DMS114 treated with DMSO at 0.1 percent for 48 hours (cell line): ENCODE data around the gene CALCB.

Experiments
- DNase-seq: peaks from one replicate; lab custom pipeline; 2025; ENCODE audit not compliant: unreplicated experiment; lab: John Stamatoyannopoulos, UW

Gene CALCB

DNA sequence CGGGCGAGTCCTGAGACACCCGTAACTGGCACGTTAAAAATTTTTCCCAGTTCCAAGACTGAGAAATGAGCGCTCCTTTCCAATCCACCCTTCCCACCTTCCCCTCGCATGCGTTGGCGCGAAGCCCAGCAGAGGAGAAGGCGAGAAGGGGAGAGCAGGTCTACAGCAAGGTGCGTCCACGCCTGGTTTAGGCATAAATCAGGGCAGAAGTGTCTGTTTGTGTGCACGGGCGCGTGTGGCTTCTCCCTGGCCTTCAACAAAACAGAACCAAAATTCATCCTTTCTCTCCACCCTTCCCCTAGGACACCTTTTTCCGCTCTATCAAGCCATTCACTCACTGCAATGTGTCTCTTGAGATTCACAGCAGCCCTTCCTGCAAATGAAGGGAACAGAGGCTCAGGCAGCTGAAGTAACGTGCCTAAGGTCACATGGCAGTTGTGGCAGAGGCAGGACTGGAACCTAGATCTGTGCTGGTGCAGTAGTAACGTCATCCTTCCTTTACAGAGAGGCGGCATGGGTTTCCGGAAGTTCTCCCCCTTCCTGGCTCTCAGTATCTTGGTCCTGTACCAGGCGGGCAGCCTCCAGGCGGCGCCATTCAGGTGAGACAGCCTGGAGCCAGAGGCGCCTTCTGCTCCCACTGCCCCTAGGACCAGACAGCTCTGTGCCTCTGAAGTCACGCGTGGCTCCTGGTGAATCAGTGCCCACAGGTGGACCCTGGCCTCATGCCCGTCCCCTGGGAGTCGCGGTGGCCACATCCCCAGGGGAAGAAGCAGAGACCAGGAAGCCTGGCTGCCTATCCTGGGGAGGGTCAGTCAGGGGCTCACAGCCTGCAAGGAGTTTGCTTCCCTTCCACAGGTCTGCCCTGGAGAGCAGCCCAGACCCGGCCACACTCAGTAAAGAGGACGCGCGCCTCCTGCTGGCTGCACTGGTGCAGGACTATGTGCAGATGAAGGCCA is 1.1 kb downstream of the CALCB start:
- peak; percentile 29 for DNase-seq

DNA sequence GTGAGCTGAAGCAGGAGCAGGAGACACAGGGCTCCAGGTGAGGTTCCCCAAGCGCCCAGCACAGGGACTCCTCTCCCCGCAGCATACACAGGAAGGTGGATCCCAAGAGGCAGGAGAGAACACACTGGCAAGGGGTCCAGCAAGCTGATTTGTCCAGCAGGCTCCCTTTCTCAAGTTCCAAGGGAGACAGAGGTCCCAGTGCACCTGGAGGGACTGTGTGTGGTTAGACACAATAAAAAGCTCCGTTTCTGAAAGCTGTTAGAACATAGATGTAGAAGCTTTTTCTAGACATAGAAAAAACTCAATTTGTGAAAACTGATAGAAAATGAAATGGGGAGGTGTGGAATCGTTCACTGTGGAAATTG is 1.8 kb downstream of the CALCB start:
- no peak for DNase-seq

DNA sequence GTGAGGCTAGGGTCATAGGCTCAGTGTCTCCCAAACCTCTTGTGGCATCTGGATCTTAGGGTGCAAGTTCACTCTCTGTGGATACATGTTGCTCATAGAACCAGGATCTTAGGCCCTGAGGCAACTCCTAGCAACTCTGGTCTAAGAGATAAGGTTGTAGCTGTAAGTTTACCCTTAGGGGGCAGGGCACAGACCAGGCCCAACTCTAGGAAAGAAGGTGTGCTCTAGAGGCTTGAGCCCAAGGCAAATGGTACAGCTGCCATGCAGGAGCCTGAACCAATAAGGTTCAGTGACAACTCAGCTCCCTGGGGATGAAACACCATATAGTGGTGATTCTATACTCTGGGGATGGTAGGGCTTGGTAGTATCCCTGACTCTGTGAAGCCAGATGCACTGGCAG is 17.8 kb downstream of the CALCB start:
- no peak for DNase-seq

DNA sequence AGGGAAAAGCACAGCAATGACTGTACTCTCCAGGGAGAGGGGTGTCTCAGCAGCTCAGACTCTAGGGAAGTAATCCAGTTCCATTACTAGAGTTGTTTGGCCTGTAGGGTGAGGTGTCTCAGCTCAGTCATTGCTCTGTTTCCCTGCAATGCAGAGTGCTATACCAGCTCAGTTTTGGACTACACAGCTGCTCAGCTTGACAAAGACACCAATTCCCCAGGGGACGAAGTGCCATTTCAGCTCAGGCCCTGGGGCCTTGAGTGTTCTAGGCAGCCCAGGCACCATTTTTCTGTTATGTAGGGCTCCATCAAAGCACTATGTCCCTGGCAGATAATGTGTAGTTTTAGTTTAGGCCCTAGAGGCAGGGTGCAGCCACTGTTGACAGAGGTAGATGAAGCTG is 18.2 kb downstream of the CALCB start:
- no peak for DNase-seq

DNA sequence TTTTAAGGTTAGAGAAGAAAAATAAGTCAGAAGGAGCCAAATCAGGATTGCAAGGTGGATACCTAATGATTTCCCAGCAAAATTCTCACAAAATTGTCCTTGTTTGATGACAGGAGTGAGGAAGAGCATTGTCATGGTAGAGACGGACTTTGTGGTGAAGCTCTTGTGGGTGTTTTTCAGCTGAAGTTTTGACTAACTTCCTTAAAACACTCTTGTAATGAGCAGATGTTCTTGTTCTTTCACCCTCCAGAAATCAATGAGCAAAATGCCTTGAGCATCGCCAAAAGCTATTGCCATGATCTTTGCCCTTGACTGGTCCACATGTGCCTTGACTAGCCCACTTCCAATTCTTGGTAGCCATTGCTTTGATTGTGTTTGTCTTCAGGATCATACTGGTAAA is 20.0 kb downstream of the CALCB start:
- DNase-seq = no peak

DNA sequence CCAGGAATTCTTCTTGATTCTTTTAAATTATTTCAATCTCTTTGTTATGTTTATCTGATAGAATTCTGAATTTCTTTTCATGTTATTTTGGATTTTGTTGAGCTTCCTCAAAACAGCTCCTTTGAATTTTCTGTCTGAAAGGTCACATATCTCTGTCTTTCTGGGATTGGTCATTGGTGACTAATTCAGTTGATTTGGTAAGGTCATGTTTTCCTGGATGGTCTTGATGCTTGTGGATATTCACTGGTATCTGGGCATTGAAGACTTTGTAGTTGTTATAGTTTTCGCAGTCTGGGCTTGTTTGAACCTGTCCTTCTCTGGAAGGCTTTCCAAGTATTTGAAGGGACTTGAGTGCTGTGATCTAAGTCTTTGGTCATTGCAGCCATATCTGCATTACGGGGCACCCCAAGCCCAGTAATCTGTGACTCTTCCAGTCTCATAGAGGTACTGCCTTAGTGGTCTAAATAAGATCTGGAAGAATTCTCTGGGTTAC is 22.4 kb downstream of the CALCB start:
- DNase-seq = no peak

DNA sequence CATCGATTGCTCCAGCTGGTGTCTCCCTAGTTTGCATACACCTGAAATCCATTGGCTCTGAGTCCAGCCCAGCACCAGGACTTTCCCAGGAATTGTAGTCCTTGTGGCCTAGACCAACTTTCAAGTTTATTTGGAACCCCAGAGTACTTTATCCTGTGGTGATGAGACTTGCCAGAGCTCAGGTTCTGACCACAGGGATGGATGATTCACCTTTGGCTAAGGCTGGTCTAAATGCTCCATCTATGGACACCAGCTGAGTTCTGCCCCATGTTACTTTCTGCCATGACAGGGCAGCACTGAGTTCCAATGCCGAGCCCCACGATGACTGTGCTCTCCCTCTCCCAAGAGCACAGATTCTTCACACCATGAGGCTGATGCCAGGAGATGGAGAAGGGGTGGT is 24.0 kb downstream of the CALCB start:
- DNase-seq = no peak

DNA sequence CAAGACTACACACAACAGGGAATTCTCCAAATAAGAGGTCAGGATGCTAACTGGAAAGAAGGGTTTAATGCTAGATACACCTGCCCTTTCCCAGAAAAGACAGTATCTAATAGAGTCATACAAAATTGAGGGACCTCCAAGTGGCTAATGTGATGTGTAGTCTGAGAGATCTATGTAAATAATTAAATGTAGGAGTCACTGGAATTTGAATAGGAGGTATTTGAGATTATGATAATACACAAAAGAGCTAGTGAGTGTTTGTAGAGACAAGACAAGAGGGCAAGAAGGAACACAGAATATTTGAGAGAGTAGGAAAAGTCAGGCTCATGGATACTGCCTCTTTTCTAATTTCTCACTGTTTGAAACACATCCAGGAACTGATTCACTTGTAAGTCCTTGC is 25.9 kb downstream of the CALCB start:
- DNase-seq = no peak

DNA sequence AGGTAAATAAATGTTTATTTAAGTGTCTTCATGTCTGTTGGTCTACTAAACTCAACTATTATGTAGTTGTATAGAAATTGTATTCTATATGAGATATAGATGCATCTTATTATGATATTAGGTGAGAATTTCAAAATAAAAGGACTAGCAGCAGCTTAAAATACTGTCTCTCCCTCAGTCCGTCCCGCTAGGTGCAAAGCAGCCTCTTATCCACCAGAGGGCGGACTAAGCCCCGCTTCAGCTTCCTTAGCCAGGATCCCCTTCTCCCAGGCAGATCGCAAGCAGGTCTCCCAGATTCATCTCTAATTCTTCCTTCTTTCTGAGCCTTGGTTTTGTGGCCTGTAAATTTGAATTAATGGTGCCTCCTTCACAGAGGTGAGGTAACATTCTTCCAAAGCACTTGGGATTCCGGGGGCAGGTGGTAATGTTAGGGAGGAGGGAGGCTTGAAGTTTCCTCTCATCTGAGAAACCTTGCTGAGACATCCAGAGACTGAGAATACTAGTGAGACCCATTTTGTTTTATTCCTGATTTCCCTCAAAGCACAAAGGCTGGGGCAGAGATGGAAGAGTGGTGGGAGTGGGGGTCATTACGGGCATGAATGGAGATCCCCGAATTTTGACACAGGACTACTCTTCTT is 27.8 kb downstream of the CALCB start:
- peak; percentile 31 for DNase-seq

DNA sequence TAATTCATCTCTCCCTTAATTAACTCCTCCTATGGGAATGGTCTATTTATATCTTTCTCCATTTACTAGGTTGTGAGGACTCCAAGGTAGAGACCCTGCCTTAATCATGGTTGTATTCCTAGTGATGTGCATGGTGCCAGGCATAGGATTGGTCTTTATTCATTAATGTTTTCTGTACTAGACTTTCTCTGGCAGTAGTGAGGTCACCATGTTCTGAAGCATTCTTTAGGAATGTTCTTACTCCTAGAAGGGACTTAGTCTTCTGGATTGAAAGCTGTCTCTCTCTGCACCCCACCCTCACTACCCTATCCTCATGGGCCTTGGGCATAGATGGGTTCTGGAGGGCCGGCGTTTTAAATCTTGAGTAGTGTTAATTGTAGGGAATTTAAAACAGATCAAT is 30.8 kb downstream of the CALCB start:
- DNase-seq = no peak

DNA sequence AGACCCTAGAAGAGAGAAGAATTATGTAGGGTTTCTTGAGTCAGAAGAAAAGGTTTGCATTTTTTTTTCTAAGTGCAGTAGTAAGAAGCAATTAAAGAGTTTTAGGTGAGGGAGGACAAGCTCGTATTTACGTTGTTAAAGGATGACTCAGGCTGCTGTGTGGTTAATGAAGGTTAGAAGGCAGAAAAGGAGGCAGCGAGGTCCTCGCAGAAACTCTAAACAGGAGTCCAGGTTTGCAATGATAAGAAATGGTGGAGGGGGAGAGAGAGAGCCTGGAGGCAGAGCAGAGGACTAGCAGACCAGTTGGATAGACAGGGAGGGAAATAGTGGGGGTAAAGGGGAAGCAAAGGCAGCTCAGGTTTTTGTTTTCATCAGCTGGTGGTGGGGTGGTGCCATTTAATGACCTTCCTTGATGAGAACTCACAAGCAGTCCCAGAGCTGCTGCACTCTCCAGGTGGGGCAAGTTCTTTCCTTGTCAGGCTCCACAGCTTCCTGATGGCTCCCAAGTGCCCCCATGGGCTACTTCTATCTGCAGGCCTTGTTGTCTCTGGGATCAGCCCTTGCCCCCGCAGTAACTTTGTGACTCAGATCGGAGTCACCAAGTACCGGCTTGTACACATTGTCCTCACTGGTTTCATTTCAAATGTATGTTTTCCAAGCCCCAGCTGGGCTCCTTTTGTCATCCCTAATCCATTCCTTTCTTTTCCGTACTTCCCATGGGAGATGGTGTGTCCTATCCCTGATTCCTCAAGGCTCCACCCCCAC is 33.0 kb downstream of the CALCB start:
- DNase-seq = no peak

DNA sequence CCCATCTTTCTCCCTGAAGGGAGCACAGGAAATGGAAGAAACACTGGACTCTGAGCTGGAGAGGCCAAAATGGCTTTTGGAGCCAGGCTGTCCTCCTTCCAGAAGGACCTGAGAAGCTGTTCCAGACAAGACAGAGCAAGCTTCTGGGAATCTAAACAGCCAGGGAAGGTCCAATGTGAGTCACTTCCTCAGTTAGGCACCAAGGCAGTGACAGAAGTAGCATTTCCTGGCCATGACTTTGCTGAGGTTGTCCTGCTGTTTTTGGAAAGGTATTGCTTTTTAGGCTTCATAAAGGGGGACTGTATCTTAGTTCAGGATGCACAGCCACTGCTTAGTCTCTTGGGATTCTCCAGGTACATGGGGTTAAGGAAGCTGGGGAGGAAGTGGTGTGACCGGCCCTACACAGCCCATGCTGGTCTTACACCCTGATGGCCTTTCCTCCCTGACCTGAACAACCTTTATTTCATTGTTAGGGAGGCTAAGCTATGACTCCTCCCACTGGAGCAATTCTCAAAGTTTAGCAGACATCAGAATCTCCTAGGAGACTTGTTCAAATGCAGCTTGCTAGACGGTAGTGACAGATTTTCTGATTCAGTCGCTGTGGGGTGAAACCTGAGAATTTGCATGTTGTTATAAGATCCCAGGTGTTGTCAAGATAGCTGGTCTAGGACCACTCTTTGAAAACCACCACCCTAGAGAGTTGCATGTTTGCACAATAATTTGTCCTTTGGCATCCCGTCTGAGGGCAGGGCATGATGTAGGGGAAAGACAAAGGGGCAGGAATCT is 34.5 kb downstream of the CALCB start:
- DNase-seq = no peak

DNA sequence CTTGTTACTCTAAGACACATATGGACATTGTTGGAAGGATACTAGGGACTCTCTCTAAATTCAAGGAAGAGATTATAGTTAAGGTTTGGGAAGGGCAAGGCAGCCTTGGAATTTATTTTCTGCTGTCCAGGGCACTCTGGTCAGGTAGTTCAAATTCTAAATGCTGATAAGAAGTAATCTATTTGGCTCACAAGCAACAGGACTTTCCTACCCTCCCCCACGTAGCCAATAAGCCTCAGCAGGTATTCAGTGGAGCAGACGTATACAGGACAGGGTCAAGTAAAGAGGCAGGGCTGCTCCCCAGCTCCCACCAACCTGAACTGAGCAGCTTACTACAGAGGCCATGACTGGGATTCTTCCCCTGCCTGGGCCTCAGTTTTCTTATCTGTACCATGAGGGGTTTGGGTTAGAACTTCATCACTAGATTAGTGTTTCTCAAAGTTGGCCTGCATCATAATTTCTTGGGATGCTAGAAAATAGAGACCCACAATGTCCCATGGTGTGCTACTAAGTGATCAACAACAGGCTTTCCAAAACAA is 35.3 kb downstream of the CALCB start:
- DNase-seq = no peak

DNA sequence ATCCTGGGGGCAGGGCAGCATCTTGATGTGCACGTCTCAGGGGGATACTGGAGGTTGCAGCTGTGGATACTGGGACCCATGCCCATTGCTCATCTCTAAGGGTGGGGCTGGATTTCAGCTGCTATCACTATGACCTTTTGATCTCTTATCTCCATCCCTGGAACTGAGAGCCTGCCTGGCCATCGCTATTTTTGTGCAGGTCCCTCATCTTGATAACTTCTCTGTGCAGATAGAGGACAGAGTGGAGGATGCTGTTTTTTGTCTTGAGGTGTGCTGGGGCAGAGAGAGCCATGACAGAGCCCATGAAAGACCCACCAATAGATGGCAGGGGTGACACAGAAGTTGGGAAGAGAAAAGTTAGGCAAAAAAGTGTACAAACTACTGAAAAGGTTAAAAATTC is 36.2 kb downstream of the CALCB start:
- no peak for DNase-seq

DNA sequence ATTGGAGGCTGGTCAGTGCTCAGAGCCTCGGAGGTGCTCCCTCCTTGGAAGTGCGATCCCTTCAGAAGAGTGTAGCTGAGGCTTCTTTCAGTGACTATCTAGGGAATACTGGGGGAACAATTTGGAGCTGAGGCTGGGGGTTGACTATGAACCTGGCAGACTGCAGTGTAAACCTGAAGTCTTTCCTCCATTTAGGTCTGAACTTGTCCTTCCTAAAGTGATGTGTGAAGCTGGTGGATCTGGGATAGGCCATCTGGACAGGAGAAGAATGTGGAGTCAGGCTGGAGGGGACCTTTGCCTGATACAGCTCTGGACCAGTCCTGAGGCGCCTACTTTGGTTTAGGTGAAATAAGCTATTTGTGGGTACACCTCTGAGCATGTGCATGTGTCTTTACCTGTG is 37.8 kb downstream of the CALCB start:
- no peak for DNase-seq

DNA sequence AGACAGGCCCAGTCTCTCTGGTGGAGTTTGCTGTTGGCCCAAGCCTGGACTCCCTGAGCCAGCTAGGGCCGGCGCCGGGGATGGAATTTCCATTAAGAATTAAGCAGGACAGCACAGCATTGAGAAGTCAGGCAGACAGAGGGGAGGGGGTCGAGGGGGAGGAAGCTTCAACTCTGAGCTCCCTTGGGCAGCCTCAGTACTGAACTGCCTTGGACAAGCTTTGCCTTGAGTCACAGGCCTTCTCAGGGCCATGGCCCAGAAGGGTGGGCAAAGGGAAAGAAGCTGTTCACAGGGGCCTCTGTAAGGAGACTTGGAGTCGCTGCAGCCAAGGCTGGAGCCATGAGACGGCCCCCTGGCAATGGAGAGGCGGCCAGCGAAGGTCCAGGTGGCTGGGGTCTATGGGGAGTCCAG is 38.7 kb downstream of the CALCB start:
- DNase-seq = no peak

DNA sequence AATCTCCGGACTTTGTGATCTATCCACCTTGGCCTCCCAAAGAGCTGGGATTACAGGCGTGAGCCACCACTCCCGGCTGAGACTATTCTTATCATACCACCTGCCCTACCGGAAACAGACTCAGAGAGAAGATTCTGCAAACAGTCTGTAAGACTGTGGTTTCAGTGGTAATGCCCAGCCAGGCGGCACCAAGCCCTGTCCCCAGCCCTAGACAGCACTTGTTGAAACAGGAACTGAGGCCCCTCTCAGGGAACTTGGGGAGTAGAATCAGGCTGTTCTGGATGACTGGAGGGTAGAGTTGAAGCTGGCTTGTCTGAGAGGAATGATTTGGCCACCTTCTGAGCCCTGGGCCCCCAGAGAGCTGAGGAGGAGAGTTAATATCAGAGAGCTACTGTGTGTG is 40.0 kb downstream of the CALCB start:
- DNase-seq = no peak

DNA sequence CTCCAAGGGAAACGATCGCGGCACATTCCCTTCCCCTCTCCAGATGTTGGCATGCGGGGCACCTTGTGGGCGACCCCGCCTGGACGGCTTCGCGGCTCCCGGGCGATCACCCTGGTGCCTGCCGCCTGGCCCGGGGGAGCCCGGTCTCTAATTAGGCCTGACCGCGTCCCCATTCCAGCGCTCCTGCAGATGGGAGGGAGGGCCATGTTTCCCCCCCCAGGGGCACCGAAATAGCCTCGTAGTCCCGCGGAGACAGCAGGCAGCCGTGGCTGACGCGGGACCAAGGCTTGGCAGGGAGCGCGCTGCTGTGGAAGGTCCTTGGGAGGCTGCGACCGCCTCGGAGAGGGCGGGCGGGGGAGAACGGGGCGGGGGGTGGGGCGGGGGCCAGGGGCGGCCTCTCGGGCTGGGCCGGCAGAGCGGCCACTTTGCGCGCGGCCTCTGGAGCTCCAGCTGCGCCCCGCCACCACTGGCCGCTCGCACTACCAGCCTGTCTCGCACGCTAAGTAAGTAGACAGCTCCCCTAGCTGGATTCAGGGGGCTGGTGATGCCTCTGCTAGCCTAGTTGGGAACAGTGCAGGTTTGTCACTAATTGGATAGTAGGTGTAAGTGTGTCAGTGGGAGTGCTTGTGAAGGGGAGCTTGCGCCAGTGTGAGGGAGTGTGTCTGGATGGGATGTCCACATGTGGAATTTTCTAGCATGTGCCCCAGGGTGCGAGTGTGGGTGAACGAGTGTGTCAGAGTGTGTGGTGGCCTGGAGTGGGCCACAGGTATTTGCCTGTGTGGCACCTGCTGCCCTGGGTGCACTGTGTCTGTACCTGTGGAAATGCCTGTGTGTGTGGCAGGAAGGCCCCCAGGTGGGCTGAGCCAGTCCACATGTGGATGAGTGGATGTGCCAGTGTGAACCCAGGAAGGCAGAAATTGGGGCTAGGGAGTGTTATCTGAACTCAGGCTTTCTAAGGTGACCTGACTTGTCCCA is 41.4 kb downstream of the CALCB start, which contains the start of gene INSC:
INSC (plus strand) TSS at position 423 of the 975 bp plus-strand sequence. CDS start 34,252 bp downstream, outside the sequence.
- DNase-seq = no peak

DNA sequence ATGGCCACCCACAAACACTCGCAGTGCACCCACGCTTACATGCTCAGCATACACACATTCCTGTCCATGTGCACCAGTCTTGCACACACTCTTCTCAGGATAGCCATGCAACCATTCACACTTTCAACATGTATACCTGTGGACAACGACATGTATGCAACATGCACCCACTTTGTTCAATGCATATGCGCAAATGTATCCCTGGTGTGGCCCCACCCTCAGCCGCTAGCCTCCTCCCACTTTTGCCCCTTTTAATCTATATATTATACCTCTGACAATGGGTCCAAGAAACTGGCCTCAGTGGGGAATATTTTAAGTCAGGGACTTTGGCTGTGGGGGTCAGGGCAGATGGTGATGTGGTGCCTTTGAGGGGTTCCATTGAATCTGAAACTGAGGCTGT is 42.3 kb downstream of the CALCB start:
- no peak for DNase-seq
